ENCODE results near the gene CHMP1B.

- TF ChIP-seq POLR2A (IDR thresholded peaks at IDR 0.05), result no peak
- TF ChIP-seq CTCF (IDR thresholded peaks at IDR 0.05), result no peak
These were observed 34.2 kb downstream of the CHMP1B start for GRCh38 chr18:11885278-11885947.
